Tongue (tissue), 3 donors: ENCODE results near the gene ERGIC3. TPM values are rescaled to one million over a fixed set of nuclear protein-coding genes. Genes with fewer than 3 reads are reported as not detected.

Experiments
- DNase-seq: peaks from one replicate; pipeline ENCODE4 v3.0.0-alpha.2; 2015
- small RNA-seq: library from RNA; depleted of rRNA; stranded (forward); fragments of <200 nt; gene quantifications from one replicate; pipeline ENCODE3, GENCODE V24; 2014; ENCODE audit warnings: low replicate concordance
- total RNA-seq: library from RNA; depleted of rRNA; stranded (reverse); fragments of >200 nt; gene quantifications from one replicate; pipeline ENCODE4 v1.2.3, GENCODE V29; 2014

Gene ERGIC3
- total RNA-seq, 1 donor from 2014 or later: 202 TPM

- DNase-seq: no peak
Measured at GRCh38 chr20:35598899-35599775, 57.3 kb downstream of the ERGIC3 start.

- DNase-seq: no peak
Measured at GRCh38 chr20:35599776-35600120, 57.9 kb downstream of the ERGIC3 start.

- DNase-seq: no peak
Measured at GRCh38 chr20:35600176-35600992, 58.5 kb downstream of the ERGIC3 start.

GRCh38 chr20:35600993-35601973, 59.4 kb downstream of the ERGIC3 start:
- DNase-seq: peak; percentile 89

GRCh38 chr20:35601990-35602389, 60.1 kb downstream of the ERGIC3 start:
- DNase-seq: no peak

- no peak for DNase-seq
Measured at GRCh38 chr20:35602851-35603495, 61.1 kb downstream of the ERGIC3 start.

- DNase-seq: no peak
Measured at GRCh38 chr20:35603695-35604448, 62.0 kb downstream of the ERGIC3 start.

- DNase-seq: no peak
Measured at GRCh38 chr20:35604449-35604747, 62.5 kb downstream of the ERGIC3 start.

GRCh38 chr20:35606127-35606526, 64.2 kb downstream of the ERGIC3 start:
- no peak for DNase-seq

Small RNA genes lying within 50 kb of the gene (small RNA-seq; reads per million reads assigned to genes)
- not detected for gene RPL37P1

Other genes with a start within 250 kb of the ERGIC3 start
- gene FAM83C, start 249.7 kb upstream of the ERGIC3 start, total RNA-seq: 2.2 TPM
- 58.6 TPM for gene UQCC1, start 130.1 kb upstream of the ERGIC3 start, total RNA-seq
- gene GDF5, start 103.8 kb upstream of the ERGIC3 start, total RNA-seq: 0.92 TPM
- 37.1 TPM for gene CEP250, start 86.5 kb upstream of the ERGIC3 start, total RNA-seq
- not detected for gene C20orf173, start 12.4 kb upstream of the ERGIC3 start, total RNA-seq
- gene SPAG4, start 73.8 kb downstream of the ERGIC3 start, total RNA-seq: not detected
- 91.0 TPM for gene CPNE1, start 122.8 kb downstream of the ERGIC3 start, total RNA-seq
- 52.1 TPM for gene RBM12, start 122.8 kb downstream of the ERGIC3 start, total RNA-seq
- gene NFS1, start 157.3 kb downstream of the ERGIC3 start, total RNA-seq: 33.3 TPM
- gene ROMO1, start 157.3 kb downstream of the ERGIC3 start, total RNA-seq: 96.8 TPM
- 426 TPM for gene RBM39, start 200.2 kb downstream of the ERGIC3 start, total RNA-seq
- 46.2 TPM for gene PHF20, start 229.9 kb downstream of the ERGIC3 start, total RNA-seq